GM23248 (cell line): ENCODE results near the gene KCNJ9.

Source experiments
- EZH2 ChIP-seq: fragments of 200-600 bp; sonication (generic); IDR thresholded peaks from 2 replicates; pipeline ENCODE4 v1.6.1; 2018; ENCODE audit warnings: antibody characterized with exemption, mild to moderate bottlenecking; ENCODE audit not compliant: insufficient read depth, poor library complexity, severe bottlenecking
- EZH2phosphoT487 ChIP-seq: fragments of 200-600 bp; sonication (generic); IDR thresholded peaks from 2 replicates; pipeline ENCODE4 v1.6.1; 2018; ENCODE audit warnings: antibody characterized with exemption, moderate library complexity, mild to moderate bottlenecking, low read depth; ENCODE audit not compliant: insufficient read depth

DNA sequence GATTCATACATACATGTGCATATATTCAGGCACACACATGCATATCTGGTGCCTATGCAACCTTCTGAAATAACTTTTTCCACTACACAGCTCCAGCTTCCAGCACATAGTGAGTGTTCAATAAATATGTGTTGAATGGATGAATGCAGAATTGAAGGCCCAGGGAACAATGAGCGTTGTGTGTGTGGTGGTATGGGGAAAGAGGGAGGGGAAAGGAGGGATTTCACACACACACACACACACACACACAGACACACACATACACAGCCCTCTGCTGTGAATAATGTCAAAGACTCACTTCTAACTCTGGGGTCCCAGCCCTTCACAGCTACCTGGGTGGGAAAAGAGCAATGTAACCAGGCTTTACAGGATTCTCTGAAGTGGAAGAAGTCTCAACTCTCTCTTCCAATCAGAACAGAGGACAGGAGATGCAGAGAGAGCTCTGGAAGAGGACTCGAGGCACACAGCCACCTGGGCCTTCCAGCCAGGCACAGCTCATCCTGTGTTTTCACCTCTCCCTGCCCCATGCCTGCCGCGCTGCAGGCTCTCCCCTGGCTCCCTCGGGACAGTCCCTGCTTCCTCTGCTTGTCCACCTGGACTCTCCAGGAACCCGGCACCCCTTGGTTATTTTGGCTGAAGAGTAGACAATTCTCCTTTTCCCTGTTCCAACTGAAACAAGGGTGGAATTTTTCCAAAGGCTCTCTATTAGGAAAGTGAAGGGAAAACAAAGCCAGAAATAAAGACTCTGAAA lies 22.5 kb downstream of the KCNJ9 start:
- TF ChIP-seq EZH2phosphoT487 (no peak), EZH2 (no peak)
